CD4-positive, alpha-beta T cell treated with Interleukin-6 at 100 ng/mL for 8 hours (primary cell): ENCODE data around the gene TXNL4A.

ENCODE experiments used
- DNase-seq: peaks from one replicate; pipeline ENCODE4 v3.0.0-alpha.2; 2020; ENCODE audit warnings: mixed read lengths, low spot score

Gene TXNL4A

DNA sequence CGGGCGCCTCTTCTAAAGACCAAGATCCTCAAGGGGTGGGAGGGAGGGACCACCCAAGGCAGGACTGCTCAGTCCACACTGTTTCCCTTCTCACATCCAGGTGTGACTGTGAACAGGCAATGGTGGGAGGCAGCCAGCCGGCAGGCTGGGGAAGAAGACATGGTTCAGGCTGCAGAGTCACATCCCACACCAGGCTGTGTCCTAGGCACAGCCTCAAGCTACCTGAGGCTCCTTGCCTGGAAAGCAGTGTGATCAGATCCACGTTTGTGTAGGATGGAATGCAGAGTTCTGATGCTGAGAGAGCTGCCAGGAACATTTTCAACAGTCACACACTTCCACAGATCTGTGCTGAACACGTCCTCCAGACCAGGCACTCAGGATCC is 53.3 kb downstream of the TXNL4A start:
- DNase-seq = no peak

DNA sequence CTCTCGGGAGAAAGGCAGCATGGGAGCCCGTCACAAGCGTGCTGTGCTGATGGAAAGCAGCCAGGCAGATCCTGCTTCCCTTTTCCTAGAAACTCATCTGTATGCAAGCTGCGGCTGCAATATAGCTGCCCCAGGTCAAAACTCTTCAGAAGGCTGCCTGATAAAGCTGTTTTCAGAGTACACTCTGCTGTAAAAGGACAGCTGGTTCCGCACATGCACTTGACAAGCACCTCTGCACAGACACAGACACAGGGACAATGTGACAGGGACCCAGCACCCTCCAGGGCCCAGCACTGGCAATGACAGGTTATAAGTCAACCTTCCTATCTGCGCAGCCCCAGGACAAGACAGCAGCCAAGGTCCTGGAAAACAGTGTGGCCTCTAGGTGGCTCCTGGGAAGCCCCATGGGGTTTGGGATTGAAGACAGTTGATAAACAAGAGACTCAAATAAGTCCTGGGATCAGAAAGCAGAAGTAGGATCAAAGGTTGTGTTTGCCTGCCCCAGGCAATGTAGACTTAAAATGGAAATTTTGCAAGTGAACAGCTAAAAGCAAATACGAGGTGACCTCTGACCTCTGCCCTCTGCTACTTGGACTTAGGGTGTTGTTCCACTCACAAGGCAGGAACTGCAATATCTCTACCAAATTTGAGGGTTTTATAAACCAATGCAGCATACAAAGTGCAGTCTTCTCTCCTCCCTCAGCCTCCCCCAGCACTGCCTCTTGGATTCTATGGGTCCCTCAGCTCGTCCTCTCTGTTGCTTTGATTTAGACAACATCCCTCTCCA is 53.9 kb downstream of the TXNL4A start:
- DNase-seq = no peak

DNA sequence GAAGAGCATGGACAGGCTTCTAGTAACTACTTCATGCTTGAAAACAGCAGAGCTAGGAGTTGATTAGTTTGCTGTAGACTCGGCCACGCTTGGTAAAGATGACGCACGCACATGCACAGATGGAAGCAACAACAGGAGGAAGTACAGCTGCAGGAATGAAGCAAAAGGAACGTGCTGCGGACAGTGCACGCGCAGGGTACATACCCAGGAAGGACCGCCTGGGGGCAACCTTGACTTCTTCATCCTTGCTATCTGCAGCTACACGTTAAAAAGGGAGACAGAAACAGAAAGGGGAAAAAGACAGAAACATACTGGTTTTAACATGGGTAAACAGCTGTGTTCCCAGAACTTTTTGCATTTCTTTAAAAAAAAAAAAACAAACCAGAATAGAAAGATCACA is 54.6 kb downstream of the TXNL4A start:
- no peak for DNase-seq

DNA sequence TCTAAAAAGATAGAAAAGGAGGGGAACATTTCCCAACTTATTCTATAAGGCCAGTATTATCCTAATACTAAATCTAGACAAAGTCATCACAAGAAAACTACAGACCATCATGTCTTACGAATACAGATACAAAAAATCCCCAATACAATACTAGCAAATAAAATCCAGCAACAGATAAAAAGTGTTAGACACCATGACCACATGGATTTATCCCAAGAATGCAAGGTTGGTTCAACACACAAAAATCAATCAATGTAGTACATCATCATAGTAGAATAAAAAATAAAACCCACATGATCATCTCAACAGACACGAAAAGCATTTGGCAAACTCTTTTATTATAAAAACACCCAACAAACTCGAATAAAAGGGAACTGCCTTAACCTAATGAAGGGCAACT is 55.5 kb downstream of the TXNL4A start:
- no peak for DNase-seq

DNA sequence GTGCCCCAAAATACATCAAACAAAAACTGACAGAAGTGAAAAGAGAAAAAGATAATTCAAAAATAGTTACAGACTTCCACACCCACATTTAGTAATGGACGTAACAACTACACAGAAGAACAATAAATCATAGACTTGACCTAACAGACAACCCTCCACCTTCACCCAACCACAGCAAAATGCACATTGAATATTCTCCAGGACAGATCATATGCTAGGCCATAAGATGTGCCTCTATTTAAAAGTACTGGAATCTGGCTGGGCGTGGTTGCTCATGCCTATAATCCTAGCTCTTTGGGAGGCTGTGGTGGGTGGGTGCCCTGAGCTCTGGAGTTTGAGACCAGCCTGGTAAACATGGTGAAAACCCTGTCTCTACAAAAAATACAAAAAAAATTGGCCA is 56.9 kb downstream of the TXNL4A start:
- DNase-seq = no peak

DNA sequence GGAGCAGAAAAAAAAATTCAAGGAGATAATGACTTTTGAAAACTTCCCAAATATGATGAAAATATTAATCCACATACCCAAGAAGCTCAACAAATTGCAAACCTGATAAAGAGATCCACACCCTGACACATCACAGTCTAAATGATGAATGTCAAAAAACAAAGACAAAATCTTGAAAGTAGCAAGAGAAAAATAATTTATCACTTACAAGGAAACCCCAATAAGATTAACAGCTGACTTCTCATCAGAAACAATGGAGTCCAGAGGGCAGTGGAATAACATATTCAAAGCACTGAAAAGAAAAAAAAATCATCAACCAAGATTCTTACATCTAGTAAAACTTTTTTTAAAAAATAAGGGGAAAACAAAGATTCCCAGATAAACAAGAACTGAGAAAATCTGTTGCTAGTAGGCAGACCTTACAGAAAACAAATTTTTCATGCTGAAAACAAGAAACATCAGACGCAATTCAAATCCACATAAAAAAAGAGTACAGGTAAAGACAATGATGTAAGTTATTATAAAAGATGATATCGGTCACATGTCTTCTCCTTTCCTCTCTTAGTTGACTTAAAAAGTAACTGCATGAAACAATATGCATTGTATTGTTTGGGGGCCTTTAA is 58.2 kb downstream of the TXNL4A start:
- no peak for DNase-seq

DNA sequence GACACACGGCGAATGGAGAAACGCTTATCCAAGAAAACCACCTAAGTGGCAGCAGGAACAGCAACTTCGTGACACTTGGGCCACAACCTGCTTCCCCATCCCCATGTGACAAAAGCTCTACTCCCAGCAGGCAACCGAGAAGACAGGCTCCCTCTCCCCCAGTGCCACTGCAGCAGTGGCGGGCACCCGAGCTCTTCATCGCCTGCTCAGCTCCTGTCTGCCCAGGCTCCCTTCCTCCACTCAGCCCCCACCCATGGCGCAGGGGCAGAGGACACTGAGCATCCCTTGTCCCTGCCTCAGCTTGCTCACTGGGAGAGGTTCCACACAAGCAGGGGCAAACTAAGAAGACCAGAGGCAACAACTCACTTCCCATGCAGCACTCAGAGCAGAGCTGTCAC is 59.8 kb downstream of the TXNL4A start:
- DNase-seq = no peak

DNA sequence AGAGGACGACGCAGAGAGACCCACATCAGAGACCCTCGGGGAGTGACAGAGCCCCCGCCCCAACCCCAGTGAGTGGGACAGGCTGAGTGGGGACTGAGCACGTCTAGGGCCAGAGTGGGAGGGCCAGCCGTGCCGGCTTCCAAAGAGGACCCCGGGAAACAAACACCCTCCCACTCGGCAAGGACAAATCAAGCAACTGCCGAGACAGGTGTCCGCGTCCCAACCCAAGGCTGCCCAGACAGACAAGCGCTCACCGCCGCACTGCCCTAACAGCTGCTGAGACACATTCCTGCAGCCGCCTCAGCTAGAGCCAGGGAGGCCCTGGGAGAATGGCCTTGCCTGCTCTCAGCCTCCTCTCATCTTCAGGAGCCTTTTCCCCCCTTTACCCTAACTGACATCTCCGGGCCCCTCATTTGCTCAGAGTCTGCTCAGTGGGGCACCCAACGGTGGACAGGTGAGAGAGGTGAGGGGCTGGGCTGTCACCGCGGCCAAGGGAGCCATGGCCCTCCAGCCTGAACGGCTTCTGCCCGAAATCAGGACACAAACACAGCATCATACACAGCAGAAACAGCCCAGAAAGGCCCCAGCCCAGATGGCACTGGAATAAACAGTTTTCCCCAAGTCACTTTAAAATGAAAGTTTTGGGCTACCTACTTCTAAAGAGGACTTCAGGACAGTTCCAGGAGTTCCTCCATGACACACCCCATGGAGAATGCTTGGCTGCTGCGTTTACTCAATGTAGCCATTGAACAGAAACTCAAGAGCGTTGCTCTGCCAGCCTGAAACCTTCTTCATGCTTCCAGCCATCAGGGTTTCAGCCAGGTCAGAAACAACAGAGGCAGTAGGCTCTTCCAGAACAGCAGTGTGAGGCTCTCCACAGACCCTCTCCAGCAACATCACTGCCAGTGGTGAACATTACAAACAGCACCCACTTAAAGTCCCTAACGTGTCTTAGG is 60.5 kb downstream of the TXNL4A start:
- DNase-seq = no peak

DNA sequence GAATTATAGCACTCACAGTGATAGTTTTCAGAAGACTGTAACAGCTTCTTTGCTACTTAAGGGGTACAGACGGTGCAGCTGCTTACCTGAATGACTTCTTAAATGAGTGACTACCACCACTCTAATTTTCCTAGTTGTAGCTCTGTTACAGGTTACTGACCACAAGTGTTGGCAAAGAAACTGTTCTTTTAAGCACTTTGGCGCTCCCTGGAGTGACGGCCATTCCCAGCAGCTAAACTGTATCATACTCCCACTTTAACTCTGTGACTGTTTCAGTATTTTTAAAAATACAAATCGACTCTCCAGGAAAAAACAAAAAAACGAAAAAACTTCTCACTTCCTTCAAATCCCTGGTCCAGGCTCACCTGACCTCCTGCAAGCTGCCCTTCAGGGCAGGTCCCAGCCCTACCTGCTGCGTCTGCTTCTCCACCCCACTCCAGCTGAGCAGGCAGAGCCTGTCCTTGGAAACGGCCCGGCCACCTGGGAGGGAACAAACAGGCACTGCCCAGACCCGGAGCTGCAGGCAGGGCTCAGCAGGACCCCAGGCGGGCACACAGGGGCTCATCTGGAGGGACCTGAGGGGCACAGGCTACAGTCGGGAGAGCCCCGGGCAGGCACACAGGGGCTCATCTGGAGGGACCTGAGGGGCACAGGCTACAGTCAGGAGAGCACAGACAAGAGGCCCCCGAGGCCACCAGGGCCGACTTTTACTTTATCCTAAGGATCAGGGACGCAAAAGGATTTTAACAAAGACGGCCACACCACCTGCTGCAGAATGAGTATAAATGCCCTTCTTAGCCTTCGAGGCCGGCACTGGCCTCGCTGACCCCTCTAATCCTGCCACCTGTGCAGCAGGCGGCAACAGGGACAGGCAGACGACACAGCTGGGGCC is 61.4 kb downstream of the TXNL4A start:
- no peak for DNase-seq

DNA sequence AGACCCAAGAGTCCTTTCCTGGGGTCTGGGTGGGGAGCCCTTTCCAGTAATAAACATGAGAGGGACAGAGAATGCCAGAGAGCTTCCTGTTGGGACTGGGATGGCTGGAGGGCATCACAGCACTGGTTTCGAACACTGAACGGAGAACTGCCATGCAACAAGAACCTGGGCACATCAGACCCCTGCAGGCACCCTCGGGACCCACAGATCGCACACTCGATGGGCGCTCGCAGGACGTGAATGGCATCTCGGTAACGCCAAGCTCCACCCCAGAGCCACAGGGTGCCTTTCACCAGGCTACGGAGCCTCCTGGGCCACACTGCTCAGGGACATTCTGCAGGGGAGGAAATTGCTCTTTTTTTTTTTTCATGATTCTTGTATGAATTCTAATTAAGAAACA is 62.1 kb downstream of the TXNL4A start:
- no peak for DNase-seq

DNA sequence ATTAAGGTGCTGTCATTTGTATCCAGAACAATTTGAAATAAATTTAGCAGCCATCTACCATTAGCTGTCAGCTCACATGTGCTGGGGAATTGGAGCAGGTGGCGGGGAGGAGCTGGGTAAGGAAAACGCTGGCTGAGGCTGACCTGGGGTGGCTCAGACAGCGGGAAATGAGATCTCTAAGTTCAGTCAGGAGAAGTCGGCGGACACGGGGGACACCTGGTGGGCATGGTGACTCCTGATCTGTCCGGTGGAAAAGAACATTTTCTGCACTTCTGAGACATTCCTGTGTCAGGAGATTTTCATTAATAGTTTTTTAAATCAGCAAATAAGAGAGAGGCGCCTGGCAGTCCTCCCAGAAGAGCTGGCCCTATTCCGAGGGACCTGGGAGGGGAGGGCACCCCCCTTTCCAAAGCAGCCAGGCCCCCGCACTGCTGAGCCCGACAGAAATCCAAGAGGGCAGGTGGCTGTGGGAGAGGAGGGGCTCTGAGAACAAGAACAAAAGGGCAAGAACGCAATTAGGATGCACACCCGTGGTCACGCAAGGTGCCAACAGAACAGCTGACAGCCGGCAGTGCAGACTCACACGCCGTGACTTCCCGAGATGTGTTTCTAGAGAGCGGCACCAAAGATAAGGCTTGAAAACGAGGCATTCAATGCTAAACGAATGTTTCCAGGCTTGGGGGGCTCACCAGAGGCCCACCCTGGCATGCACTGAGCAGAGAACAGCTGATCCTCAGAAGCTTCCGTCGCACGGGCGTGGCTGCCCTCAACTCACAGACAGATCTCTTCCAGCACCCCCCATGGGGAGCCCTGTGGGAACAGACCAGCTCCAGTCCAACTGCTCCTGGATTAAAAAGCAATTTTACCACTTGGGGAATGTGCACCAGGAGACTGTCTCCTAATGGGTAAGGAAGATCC is 63.3 kb downstream of the TXNL4A start:
- no peak for DNase-seq

DNA sequence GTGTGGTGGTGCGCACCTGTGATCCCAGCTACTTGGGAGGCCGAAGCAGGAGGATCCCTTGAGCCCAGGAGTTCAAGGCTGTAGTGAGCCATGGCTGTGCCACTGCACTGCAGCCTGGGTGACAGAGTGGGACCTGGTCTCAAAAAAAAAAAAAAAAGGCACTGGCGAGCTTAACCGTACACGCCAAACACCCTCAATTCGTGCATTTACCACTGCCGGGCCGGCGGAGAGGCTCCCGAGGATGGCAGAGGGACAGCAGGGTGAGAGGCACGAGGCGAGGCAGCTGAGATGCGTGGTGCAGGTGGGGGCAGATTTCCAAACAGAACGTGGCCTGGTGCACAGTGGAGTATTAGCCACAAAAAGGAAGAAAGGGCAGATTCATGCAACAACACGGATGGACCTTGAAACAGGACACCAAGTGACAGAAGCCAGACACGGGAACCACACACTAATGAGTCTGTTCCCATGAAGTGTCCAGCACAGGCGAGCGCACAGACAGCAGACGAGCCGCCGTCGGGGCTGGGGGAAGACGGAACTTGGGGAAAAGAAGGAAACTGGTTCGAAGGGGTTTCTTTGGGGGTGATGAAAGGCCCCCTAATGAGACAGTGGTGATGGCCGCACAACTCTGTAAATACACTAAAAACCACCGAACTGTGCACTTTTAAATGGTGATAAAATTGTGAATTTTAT is 64.3 kb downstream of the TXNL4A start:
- DNase-seq = no peak

DNA sequence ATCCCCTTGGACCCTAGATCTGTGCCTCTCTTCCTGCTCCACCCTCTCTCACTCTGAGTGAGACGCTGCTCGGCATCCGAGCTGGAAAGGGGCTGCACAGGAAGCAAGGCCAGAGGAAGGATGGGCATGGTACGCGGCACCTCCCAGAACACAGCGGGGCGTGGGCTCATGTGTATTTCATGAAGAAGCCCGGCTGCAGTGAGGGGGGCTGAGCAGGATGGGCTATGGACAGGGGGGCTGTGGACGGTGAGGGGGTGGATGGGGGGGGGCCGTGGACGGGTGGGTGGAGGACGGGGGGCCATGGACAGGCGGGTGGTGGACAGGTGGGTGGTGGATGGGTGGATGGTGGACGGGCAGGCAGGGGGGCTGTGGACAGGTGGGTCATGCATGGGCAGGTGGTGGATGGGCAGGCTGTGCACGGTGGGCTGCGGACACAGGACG is 65.4 kb downstream of the TXNL4A start:
- no peak for DNase-seq

DNA sequence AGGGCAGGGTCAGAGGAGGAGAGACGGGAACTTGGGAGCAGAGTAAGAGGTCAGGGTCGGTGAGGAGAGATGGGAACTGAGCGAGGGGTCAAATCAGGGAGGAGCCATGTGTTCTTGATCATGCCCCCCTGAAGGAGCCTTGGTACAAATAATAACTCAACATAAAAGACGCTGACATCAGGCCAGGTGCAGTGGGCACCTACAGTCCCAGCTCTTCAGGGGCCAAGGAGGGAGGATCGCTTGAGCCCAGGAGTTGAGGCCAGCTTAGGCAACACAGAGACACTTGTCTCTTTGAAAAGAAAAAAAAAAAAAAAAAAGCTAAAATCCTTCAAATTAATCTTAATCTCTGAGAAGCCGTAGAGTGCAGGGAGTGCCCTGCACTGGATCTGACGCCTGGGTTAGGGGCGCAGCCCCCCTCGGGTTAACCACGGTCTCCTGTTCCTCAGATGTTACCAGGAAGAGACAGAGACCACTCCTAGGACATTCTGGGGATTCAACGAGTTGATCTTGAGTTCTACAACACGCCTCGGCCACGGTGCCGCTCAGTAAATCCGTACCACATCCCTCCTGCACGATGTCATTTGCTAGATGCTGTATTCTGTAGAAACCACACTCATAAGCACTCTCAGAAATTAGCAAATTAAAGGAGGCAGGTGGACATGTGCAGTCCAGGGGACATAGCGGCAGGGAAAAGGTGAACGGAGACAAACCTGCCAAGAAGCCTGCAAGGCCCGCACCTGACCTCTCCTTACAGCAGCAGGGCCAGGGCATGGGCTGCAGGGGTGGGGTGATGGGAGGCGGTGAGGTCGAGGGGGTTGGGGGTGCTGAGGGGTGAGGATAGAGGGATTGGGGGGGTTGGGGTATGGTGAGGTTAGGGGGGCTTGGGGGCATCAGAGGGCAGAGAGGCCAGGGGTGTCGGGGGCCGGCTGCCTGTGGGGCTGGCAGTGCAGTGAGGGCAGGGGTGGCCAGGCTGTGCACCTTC is 66.1 kb downstream of the TXNL4A start:
- DNase-seq = no peak
